ENCODE results near the gene DMRTB1. TPM values are rescaled to one million over a fixed set of nuclear protein-coding genes. Genes with fewer than 3 reads are reported as not detected.

The DMRTB1 gene
- not detected in 2 replicates for total RNA-seq
- long read RNA-seq: 0 reads

DNA sequence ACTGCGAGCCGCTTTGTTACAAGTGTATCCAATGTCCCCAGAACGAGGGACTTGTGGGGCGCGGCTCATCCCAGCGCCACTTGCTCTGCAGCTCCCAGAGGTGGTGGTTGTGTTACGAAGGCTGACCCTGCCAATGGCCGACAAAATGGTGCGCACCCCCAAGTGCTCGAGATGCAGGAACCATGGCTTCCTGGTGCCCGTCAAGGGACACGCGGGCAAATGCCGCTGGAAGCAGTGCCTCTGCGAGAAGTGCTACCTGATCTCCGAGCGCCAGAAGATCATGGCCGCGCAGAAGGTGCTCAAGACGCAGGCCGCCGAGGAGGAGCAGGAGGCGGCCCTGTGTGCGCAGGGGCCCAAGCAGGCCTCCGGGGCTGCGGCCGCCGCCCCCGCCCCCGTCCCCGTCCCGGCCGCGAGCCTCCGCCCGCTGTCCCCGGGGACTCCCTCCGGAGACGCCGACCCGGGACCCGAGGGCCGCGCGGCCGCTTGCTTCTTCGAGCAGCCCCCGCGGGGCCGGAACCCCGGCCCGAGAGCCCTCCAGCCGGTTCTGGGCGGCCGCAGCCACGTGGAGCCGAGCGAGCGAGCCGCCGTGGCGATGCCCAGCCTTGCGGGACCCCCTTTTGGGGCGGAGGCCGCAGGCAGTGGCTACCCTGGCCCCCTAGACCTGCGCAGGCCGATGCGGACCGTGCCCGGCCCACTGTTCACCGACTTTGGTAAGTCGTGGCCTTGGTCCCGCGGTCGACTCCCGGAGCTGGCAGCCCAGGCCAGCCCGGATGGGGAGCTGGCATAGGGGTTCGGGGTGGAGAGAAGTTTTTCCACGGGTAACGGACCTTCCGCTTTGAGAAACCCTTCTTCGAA, at the start of gene DMRTB1:
Gene DMRTB1 (plus strand): TSS at position 79 of the 855 bp plus-strand sequence. CDS start 55 bp downstream, at position 134.
- no peaks in the 10 kb centered on the region for H3K9me3 Mint-ChIP-seq (ENCODE audit: unreplicated experiment)
- no peaks in the 10 kb centered on the region for H3K4me1 Mint-ChIP-seq (ENCODE audit: unreplicated experiment)
- no peak within 1 kb of the TSS for H3K27ac Mint-ChIP-seq (ENCODE audit: unreplicated experiment)
- no peak for DNase-seq (ENCODE audit: extremely low spot score, unreplicated experiment)
- H3K4me3 Mint-ChIP-seq (ENCODE audit: unreplicated experiment): no peak within 1 kb of the TSS
- no peaks in the 10 kb centered on the region for H3K36me3 Mint-ChIP-seq (ENCODE audit: unreplicated experiment)
- peaks cover 7% of the 10 kb centered on the region for H3K27me3 Mint-ChIP-seq (ENCODE audit: unreplicated experiment)
- TF ChIP-seq CTCF (IDR thresholded peaks at IDR 0.05): no peak

DNA sequence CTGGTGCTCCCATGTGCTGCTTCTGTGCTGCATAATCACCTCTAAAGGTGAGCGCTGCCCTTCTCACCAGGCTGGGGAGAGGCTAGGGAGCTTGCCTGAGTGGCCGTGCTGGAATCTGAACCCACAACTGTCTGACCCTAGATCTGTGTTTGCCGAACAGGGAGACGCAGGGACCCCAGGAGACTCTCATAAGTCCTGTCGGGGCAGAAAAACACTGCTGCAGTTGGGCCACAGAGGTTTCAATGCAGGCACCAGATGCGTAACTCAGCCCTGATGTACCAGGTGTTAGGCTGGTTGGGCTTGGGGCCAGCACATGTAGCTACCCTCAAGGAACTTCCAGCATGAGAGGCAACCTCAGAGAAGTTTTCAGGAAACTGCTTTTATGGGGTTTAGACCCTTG, 49.5 kb upstream of the DMRTB1 start:
- TF ChIP-seq CTCF (IDR thresholded peaks at IDR 0.05): no peak
- no peak overlapping the region for H3K27ac Mint-ChIP-seq (ENCODE audit: unreplicated experiment)
- peaks cover 44% of the 10 kb centered on the region for H3K4me1 Mint-ChIP-seq (ENCODE audit: unreplicated experiment)
- DNase-seq (ENCODE audit: extremely low spot score, unreplicated experiment): peak; percentile 60
- no peaks in the 10 kb centered on the region for H3K9me3 Mint-ChIP-seq (ENCODE audit: unreplicated experiment)
- no peaks in the 10 kb centered on the region for H3K36me3 Mint-ChIP-seq (ENCODE audit: unreplicated experiment)
- peaks cover 29% of the 10 kb centered on the region for H3K27me3 Mint-ChIP-seq (ENCODE audit: unreplicated experiment)
- no peak overlapping the region for H3K4me3 Mint-ChIP-seq (ENCODE audit: unreplicated experiment)

- DNase-seq (ENCODE audit: extremely low spot score, unreplicated experiment): peak; percentile 82
- no peaks in the 10 kb centered on the region for H3K36me3 Mint-ChIP-seq (ENCODE audit: unreplicated experiment)
- H3K4me1 Mint-ChIP-seq (ENCODE audit: unreplicated experiment): peaks cover 44% of the 10 kb centered on the region
- TF ChIP-seq CTCF (IDR thresholded peaks at IDR 0.05): no peak
- no peak overlapping the region for H3K4me3 Mint-ChIP-seq (ENCODE audit: unreplicated experiment)
- H3K27me3 Mint-ChIP-seq (ENCODE audit: unreplicated experiment): peaks cover 29% of the 10 kb centered on the region
- H3K27ac Mint-ChIP-seq (ENCODE audit: unreplicated experiment): no peak overlapping the region
- no peaks in the 10 kb centered on the region for H3K9me3 Mint-ChIP-seq (ENCODE audit: unreplicated experiment)
These were observed 49.1 kb upstream of the DMRTB1 start for GRCh38 chr1:53410100-53410541.

DNA sequence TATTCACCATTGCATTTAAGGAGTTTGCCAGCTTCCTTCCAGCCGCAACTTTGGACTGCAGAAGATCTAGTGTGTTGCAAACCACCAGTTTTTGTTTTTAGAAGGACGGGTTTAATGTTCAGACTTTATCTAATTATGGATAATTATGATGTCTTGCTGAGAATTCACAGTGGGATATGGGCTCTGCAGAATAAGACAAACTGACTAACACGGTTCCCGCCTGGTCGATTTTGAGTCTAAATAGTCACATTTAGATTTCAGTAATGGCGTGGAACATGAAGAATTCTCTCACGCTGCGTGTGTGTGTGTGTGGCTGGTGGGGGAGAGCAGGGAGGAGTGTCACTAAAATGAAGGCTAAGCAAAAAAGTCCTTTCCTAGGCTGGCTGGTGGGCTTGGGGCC, 48.5 kb upstream of the DMRTB1 start:
- Mint-ChIP-seq H3K9me3 (ENCODE audit: unreplicated experiment) (no peaks in the 10 kb centered on the region), H3K4me3 (ENCODE audit: unreplicated experiment) (no peak overlapping the region), H3K4me1 (ENCODE audit: unreplicated experiment) (peaks cover 44% of the 10 kb centered on the region), H3K36me3 (ENCODE audit: unreplicated experiment) (no peaks in the 10 kb centered on the region), H3K27ac (ENCODE audit: unreplicated experiment) (no peak overlapping the region), H3K27me3 (ENCODE audit: unreplicated experiment) (peaks cover 29% of the 10 kb centered on the region)
- no peak for TF ChIP-seq CTCF (IDR thresholded peaks at IDR 0.05)
- peak; percentile 17 for DNase-seq (ENCODE audit: extremely low spot score, unreplicated experiment)

DNA sequence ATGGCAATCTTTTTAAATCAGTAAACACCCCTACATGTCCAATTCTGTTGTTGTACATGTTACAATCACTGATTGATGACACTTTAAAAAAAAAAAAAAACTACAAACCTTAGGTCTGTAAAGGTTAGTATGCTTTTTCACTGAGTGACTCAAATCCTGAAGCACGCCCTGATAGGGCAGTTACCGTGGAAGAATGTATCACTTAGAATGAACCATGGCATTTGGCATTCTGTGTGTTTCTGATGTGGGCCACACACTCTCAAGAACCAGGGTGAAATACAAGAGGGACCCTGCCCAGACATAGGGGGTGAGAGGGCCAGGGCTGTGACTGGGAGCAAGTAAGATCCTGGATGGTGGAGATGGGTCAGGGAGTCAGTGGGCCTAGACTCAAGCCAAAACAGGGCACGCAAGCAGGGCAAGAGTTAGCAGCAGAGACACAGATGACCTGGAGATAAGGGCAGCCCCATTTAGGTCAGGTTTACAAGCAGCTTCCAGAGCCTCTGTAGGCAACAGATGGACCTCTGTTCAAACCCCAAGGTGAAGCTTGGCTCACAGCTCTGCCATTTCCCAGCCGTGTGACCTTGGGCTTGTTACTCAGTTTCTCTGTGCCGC, 47.6 kb upstream of the DMRTB1 start:
- Mint-ChIP-seq H3K4me1 (ENCODE audit: unreplicated experiment) (peaks cover 46% of the 10 kb centered on the region), H3K4me3 (ENCODE audit: unreplicated experiment) (no peak overlapping the region), H3K36me3 (ENCODE audit: unreplicated experiment) (no peaks in the 10 kb centered on the region), H3K9me3 (ENCODE audit: unreplicated experiment) (no peaks in the 10 kb centered on the region), H3K27ac (ENCODE audit: unreplicated experiment) (no peak overlapping the region), H3K27me3 (ENCODE audit: unreplicated experiment) (peaks cover 22% of the 10 kb centered on the region)
- TF ChIP-seq CTCF (IDR thresholded peaks at IDR 0.05): no peak
- peak; percentile 32 for DNase-seq (ENCODE audit: extremely low spot score, unreplicated experiment)
